Neural crest cell (in vitro differentiated cells): ENCODE results near the gene NMNAT2. TPM values are rescaled to one million over a fixed set of nuclear protein-coding genes. Genes with fewer than 3 reads are reported as not detected.

Source experiments
- DNase-seq: peaks from one replicate; pipeline ENCODE4 v3.0.0; 2021; ENCODE audit warnings: low read depth, mixed read lengths, low spot score
- H3K27ac Mint-ChIP-seq: one replicate; pipeline ENCODE4 v1.8.0; 2021; ENCODE audit warnings: mild to moderate bottlenecking, mixed read lengths; ENCODE audit not compliant: unreplicated experiment
- H3K27me3 Mint-ChIP-seq: 2 replicates; pipeline ENCODE4 v1.8.0; 2021; ENCODE audit warnings: low read depth, mild to moderate bottlenecking, mixed read lengths
- H3K36me3 Mint-ChIP-seq: 2 replicates; pipeline ENCODE4 v1.8.0; 2021; ENCODE audit warnings: low read depth, mild to moderate bottlenecking, mixed read lengths
- H3K4me1 Mint-ChIP-seq: 2 replicates; pipeline ENCODE4 v1.8.0; 2021; ENCODE audit warnings: mixed read lengths
- H3K4me3 Mint-ChIP-seq: one replicate; pipeline ENCODE4 v1.8.0; 2021; ENCODE audit warnings: mild to moderate bottlenecking, mixed read lengths
- H3K9me3 Mint-ChIP-seq: 2 replicates; pipeline ENCODE4 v1.8.0; 2021; ENCODE audit warnings: mixed read lengths
- CTCF ChIP-seq: fragments of 200-600 bp; sonication (generic); conservative IDR thresholded peaks from 2 replicates; pipeline ENCODE4 v1.5.0; 2021; ENCODE audit warnings: antibody characterized with exemption, mild to moderate bottlenecking
- total RNA-seq: library from RNA; stranded (reverse); gene quantifications from 2 replicates; pipeline ENCODE4 v1.2.1, GENCODE V29; 2021

NMNAT2 gene
- total RNA-seq, 1 donor from 2014 or later: 4.5 TPM

GRCh38 chr1:183353597-183353996 lies 64.6 kb downstream of the NMNAT2 start:
- Mint-ChIP-seq H3K27me3 (peaks cover under 1% of the 10 kb centered on the region), H3K27ac (peak overlapping the region; percentile 28), H3K4me3 (no peak overlapping the region), H3K4me1 (peaks cover 22% of the 10 kb centered on the region), H3K36me3 (peaks cover 2% of the 10 kb centered on the region), H3K9me3 (peaks cover 6% of the 10 kb centered on the region)
- no peak for DNase-seq
- TF ChIP-seq CTCF: no peak

- DNase-seq: no peak
- Mint-ChIP-seq H3K4me1 (peaks cover 28% of the 10 kb centered on the region), H3K27ac (peak overlapping the region; percentile 79), H3K4me3 (peak overlapping the region; percentile 34), H3K9me3 (no peaks in the 10 kb centered on the region), H3K36me3 (no peaks in the 10 kb centered on the region), H3K27me3 (no peaks in the 10 kb centered on the region)
- TF ChIP-seq CTCF: no peak
These were observed 68.9 kb downstream of the NMNAT2 start for GRCh38 chr1:183349201-183349711.

- Mint-ChIP-seq H3K27me3 (no peaks in the 10 kb centered on the region), H3K4me3 (no peak overlapping the region), H3K36me3 (no peaks in the 10 kb centered on the region), H3K9me3 (no peaks in the 10 kb centered on the region), H3K27ac (no peak overlapping the region), H3K4me1 (peaks cover 34% of the 10 kb centered on the region)
- no peak for DNase-seq
- no peak for TF ChIP-seq CTCF
These were observed 71.9 kb downstream of the NMNAT2 start for GRCh38 chr1:183346276-183346732.

GRCh38 chr1:183339556-183340167 lies 78.5 kb downstream of the NMNAT2 start:
- DNase-seq: no peak
- H3K4me1 Mint-ChIP-seq: peaks cover 9% of the 10 kb centered on the region

GRCh38 chr1:183331091-183331742 lies 87.0 kb downstream of the NMNAT2 start:
- no peak overlapping the region for H3K27ac Mint-ChIP-seq
- no peak for DNase-seq
- no peaks in the 10 kb centered on the region for H3K36me3 Mint-ChIP-seq
- peak overlapping the region; percentile 4 for H3K4me3 Mint-ChIP-seq
- H3K27me3 Mint-ChIP-seq: peaks cover 9% of the 10 kb centered on the region
- peaks cover 22% of the 10 kb centered on the region for H3K4me1 Mint-ChIP-seq
- no peak for TF ChIP-seq CTCF
- no peaks in the 10 kb centered on the region for H3K9me3 Mint-ChIP-seq

More at GRCh38 chr1:183339556-183340167, 78.5 kb downstream of the NMNAT2 start:
- Mint-ChIP-seq H3K9me3 (no peaks in the 10 kb centered on the region), H3K4me3 (no peak overlapping the region), H3K27ac (no peak overlapping the region), H3K27me3 (no peaks in the 10 kb centered on the region), H3K36me3 (no peaks in the 10 kb centered on the region)
- TF ChIP-seq CTCF: no peak
